Stimulated activated CD4-positive, alpha-beta T cell treated with anti-CD3 and anti-CD28 coated beads, Interleukin-1b, Interleukin-23, amount 100 ng/mL, for 1 hour (primary cell): ENCODE results near the gene HABP2.

Experiments used
- DNase-seq, 2 donors: peaks; one replicate each; pipeline ENCODE4 v3.0.0-alpha.2; 2020; ENCODE audit warnings: low read depth in 2 of 2

Gene HABP2

DNA sequence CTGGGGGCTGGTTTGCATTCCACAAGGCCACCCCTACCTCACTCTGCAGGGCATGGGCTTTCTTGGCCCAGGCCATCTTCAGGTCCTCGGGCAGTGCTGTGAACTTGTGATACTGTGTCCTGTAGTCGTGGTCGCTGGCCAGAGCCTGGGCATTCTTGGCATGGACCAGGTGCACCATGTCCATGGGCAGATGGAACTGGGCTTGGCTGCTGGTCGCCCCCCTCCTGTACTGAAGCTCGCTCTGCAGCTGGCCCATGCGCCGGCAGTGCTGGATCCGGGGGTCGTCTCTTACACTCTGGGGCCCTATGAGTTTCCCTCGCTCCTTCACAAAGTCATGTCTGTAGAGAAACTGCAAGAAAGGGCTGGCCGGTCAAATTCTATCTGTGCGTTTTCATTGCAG is 51.7 kb downstream of the HABP2 start:
- DNase-seq: no peak

DNA sequence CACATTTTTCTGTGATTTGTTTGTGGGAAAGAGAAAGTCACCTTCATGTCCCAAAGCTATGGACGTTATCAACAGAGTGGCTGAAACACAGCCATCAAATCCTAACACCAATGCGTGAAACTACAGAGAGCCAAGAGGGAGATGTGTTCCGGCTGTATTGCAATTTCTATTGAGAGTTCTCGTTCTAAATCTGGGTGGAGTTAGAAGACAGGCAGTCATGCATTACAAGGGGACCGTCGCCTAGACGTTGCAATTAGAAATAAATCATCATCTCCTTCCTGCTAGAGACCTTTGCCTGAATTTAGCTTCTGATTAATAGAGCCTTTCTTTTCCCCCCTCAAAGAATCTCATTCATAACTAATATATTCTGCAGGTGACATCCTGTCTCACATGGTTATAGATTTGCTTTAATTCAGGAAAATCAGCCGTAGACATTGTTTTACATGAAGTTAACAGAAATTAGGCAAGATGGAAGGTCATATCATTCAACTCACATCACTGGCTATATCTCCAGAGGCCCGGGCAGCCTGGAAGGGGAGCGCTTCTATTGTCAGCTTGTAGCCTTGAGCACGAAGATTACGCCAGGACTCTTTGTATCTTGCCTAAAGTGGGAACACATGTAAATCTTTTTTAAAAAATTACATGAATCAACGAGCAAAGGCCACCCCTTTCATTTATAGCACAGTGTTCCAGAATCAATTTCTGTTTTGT is 52.6 kb downstream of the HABP2 start:
- DNase-seq: no peak

DNA sequence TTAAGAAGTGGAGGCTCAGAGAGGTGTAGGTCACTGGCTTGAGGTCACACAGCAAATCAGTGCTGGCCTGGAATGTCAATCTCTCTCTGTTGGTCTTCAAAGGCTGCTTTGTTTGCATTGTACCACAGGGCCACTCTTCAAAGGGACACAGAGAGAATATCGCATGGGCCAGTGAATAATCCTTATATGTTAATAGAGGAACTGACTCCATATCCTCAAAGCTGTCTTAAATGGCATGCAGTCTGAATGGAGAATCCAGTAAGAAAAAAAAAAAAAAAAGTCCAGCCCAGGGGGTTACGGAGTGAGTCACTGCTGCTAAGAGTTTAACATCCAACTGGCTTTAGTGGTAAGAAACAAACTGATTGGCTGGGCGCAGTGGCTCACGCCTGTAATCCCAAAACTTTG is 56.9 kb downstream of the HABP2 start:
- no peak for DNase-seq

DNA sequence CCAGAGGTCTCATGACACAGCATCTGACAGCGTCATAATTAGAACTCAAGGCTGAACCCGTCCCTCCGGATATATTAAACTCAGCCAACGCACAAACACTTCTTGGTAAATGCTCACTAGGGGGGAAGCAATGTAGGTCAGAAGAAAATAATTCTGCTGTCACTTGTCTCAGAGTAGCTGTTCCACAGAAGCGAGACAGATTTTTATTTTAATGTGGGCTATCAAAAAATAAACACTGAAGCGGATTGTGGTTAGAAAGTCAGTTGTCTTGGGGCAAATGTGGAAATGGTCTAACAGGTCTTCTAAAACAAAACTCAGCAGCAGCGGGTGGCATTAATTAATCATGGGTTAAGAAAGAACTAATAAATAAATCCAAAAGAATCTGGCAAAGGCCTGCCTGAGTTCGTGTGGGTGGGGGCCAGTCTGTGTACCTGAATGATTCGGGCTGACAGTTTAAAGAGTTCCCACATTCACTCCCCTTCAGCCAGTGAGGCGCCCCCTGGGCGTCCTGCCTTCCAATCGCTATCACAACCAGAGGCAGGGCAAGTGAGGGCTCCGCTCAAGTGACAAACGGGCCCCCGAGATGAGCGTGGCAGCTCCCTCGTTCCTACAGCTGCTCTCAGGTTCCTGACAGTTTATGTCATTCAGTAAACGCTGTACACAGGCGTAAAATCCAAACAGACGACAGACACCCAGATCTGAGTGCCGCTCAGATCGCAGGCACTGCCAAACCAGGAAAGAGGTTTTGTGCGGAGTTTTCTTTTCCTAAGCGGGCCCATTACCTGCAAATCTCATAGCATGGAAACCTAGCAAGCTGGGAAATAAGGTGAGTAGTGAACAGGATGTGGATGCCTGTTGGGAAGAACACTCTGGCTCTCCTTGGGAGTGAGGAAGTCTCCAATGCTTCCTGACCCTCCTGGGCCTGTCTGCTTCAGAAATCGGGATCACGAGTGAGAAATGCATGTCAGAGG is 58.1 kb downstream of the HABP2 start:
- no peak for DNase-seq

DNA sequence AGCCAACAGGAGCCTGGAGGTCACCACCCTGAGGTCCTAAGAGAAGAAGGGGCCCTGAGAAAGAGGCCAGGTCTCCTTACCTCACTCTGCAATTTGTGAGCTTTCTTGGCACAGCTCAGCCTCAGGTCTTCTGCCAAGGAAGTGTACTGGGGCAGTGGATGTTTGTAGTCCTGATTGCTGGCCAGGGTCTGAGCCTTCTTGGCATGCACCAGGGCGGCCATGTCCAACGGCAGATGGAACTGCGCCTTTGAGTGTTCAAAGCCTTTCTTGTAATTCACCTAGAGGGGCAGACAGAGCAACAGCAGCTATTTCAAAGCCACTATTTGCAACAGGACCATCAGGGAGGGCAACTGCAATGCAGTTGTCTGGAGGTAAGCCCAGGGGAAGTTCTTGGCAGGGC is 59.3 kb downstream of the HABP2 start:
- no peak for DNase-seq

DNA sequence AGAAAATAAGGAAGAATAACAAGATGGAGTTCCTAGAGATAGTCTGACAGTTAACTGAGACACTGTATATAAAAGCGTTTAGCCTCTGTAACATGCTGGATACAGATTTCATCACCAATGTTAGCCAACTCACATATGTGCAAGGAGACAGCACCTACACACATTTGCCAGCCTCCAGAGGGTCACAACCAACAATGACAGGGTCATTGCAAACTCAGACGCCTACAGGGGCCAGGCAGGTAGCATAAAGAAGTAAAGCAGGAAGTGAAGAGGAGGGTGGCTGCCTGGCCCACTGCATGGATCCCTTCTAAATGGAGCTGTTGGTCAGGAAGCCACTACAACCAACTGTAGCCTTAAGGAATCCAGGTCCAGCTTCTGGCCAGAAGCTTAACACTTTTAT is 60.6 kb downstream of the HABP2 start:
- no peak for DNase-seq

DNA sequence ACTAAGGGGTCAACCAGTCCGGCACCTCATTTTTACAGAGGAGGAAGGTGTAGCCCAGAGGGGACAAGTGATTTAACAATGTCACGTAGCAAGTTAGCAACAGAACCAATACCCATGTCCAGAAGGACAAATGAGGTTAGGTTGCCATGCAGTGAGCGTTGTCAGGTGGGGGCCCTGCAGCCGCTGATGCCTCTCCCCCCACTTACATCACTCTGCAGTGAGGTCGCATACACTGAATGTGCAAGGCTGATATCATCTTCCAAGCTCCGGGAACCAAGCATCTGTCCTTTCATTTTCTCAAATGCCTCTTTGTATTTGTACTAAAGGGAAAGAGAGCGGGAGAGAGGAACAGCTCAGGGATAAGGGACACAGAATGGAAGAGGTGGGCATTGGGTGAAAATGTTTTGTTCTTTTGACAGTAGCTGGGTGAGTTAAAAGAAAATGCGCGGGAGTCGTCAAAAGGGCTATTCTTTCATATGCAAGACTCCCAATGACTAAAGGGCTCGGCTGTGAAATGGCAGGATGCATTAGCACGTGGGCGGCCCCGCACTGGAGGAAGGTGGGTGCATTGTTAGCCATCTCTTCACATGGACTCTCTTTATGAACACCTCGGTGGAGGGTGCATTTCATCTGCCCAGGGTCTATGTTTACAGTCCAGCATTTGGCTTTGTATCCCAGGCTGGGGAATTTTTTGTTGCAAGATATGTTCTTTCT is 61.3 kb downstream of the HABP2 start:
- DNase-seq: no peak

DNA sequence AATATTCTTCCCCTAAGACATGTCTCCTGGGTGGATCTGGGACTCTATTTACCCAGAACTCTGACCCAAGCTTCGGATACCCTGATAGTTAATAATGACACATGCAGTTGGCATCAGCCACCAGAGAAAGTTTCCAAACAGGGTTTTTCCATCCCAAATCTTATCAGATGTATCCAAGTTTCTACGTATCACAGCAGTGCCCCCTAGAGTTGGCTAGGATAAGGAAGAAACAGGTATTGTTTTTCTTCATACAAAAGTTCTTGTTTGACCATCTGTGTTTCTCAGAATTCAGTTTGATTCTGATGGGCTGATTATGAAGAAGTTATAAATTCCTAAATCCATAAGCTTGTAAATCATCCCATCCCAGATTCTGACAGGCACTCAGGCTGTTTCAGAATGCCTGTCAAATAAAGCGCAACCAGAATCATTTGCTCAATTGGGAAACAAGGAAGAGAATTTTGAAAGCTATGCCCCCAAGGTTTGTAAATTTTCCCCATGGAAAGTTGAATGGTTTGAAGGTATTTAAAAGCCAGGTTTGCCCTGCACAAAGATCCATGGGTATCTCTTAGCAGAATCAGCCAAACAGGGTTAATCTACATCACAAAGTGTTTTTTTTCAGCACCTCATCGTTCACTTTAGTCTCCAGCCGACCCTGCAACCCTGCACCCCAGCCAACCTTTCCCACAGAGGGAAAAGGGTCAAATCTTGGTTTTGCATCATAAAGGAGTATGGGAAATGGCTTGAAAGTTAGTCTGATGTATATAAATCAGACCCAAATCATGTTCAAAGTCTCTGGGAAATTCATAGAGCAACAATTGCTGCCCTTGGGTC is 63.6 kb downstream of the HABP2 start:
- no peak for DNase-seq

DNA sequence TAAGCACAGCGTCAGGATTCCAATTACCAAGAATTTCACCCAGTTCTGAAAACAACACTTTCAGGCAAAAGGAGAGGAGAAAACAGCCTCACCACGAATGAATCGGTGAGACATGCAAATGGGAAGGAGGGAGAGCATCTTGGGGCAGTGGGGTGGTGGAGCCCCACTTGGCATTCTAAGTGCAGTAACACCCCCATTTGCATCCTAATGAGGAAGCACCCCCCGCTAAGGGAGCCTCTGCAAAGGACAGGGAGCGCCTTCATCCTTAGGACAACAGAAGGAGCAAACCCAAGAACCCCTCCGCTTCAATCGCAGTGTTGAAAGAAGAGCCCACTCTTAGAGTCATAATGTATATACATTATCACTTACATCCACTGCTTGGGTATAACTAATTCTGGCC is 64.2 kb downstream of the HABP2 start:
- no peak for DNase-seq

DNA sequence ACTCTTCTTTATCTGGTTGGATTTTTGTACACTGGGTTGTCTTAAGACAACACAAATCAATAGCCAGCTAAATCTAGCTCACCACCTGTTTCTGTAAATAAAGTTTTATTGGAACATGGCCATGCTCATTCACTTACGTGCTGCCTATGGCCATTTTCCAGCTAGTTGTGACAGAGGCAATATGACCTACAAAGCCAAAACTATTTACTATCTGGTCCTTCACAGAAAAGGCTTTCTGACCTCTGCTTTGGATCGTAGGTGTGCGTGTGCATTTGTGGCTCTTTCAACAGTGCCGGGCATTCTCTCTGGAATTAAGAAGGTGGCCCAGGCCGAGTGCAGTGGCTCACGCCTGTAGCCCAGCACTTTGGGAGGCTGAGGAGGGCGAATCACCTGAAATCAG is 65.5 kb downstream of the HABP2 start:
- no peak for DNase-seq

DNA sequence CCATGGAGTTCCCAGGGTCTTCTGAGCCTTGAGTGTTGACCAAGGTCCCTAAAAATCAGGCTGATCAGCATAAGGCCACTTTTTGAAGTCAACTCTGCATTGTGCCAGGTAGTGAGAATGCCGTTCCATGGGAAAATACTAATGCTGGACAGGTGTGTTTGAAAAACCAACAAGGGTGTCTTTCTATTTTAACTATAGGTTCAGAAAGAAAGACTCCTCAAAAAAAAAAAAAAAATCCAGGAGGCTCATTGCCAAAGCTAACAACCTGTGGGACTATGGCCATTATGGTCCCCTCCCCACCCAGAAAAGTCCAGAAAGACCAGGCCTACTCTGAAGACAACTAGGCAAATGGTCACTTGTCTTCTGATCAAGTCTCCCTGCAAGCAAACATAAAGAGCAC is 66.5 kb downstream of the HABP2 start:
- no peak for DNase-seq

DNA sequence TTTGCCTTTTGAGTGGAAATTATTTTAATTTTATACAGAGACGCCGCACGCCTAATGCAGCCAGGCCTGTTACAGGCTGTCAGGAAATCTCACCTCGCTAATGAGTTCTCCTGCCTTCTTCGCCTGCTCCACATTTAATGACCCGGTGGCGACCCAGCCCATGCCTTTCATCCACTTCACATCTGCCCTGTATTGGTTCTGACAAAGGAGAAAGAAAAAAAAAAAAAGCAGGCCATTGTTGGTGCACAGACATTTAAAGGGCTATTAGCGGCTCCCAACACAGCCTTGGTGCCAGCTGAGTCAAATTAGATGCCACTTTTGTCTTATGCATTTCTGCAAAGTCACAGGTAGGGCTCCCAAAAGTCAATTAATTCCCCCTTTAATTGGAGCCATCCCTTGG is 67.7 kb downstream of the HABP2 start:
- no peak for DNase-seq

DNA sequence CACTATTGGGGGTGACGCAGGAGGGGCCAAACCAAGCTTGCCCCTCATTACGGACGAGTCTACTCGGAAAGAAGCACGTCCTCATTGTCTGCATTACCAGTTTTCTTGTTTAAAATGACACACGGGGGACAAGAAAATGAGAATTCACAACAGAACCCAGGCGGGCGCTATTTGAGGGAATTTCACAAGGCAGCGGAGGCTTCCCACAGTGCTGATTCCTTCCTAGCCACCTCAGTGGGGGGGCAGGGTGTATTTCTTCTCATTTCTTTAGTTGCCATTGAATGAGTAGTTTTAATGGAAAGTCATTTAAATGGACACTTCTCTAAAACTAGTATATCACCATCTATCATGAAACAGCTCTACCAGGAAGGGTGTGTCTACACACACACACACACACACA is 68.1 kb downstream of the HABP2 start:
- DNase-seq: no peak

DNA sequence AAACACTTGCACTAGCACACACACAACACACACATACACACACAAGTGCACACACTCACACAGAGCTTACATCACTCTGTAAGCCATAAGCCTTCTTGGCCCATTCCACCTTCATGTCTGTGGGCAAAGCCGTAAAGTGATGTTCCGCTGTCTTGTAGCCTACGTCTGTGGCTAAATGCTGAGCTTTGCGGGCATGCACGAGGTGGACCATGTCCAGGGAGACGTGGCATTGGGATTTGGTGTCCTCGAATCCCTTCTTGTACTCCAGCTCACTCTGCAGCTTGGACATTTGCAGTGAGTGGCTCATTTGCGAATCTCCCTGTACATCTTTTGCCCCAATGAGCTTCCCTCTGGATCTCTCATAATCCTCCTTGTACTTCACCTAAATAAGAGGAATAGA is 68.9 kb downstream of the HABP2 start:
- no peak for DNase-seq

DNA sequence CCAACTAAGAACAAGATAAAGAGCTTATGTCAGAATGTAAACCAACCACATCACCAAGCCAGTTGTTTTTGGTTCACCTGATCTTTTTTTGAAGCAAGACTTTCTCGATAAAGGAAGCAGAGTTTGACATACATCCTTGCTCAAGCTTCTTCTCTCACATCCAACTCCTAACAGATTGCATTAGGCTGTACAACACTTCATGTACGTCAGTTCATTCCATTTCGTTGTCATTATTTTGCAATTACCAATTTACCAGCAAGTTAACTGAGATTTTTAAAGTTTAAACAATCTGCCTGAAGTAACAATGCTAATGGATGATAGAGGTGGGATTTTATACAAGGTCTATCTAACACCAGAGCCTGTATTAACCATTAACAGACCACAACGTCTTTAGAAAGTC is 70.0 kb downstream of the HABP2 start:
- DNase-seq: no peak

DNA sequence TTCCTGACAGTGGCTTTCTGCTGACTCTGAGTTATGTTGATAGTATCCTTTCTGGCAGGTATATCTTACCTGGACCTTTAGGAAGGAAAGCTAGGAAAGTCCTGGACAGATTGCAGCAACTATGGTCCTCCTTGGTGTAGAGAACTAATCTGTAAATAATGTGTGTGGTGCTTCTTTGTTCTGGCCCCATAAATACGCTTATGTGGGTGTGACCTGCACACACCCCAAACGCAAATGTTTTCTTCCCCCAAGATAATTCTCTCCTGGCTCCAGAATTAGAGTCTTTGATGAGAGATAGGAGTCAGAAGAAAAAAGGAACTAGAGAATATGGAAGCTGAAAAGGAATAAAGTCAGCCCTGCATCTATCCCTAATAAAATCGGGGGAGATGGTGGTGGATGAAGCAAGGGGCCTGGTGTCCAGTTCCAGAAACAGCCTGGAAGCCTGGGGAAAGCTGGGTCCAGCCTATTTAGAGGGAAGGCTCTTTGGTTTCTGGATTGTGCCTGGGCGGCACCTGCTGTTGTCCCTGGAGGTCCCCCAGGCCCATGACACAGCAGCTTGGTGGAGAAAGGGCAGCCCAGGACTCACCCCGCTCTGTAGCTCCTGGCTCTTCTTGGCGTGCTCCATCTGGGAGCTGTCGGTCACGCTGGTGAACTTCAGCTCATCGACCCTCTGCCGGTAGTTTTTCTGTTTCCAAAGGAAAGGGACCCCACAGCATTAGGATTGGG is 72.8 kb downstream of the HABP2 start:
- no peak for DNase-seq

DNA sequence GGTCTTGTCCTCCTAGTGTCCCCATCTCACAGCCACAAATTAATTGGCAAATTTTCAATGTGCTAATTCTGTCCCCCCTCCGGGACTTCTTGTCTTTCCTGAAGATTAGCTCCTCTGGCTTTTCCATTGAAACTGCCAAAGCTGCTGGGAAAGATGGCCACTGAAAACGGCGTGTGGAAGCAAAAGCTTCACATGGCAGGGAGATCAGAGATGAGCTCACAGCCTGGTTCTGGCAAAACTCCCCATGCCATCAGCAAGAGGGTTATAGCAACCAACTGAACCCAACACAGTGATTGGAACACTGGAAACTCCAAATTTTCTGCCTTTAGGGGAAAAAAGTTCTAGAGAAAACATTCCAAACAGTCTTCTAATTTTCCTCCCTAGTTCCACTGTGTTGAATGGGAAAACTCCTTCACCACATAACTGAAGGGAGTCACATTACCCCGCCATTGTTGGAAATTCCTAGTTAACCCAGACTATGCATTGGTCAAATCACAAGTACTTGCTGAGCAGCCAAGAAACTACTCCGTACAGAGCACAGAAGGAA is 74.0 kb downstream of the HABP2 start:
- no peak for DNase-seq

DNA sequence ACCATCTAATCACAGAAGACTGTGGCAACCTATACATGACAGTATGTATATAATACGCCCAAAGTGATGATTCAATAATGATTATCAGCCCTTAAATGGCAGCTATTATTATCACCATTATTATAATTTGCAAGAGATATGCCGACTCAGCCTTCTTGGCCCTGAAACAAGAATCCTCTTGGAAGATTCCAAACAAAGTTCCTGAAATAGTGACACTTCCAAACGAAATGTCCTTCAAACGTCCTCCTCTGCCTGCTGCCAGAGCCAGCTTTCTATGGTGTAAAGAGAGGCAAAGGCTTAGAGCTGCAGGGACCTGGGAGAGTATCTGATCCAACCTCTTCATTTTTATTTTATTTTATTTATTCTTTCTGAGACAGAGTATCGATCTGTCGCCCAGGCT is 75.0 kb downstream of the HABP2 start:
- no peak for DNase-seq

DNA sequence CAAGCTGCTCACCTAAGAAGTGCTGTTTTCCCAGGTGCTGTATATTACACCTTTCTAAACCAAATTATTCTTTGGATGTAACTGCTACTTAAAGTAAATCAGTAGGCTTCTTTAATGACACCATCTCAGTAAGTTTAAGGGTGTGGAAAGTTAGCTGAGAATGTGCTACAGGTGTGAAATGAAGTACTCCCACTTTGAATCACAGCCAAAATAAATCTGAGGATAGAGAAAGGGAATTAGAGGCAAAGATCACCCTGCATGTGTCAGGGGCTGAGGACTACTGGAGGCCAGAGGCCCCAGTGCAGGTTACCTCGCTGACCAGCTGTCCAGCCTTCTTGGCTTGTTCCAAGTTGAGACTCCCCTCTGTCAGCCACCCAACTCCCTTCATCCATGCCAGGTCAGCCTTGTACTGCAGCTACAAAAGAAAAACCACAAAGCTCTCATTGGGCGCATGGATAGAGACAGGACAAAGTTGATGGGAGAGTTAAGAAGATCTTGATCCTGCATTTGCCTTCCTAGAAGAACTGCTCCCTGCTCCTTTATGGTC is 75.8 kb downstream of the HABP2 start:
- no peak for DNase-seq

DNA sequence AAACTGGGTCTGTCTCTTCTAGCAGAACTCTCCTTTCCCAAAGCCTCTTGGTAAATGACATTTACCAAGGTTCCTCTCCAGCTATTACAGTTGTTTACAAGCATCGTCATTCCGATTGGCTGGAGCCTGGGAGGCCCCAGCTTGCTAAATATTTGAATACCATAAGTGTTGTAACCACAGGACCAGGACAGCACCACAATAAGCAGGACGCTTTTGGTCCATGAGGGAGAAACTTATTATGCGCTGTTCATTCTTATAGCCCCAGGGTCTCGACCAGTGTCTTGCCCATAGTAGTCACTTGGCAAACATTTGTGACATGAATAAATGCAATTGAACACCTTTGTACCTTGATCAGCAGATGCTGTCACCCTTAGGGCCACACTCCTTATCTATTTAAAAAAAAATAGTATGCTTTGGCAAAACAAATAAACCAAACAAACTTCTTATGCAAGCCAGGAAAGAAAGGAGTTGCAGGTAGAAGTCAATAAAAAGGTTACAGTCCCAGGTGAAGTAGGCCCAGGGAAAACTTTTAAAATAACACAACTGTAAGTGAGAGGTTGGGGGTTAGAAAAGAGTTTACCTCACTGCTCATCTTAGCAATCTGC is 78.2 kb downstream of the HABP2 start:
- DNase-seq: no peak
